Stimulated activated CD4-positive, alpha-beta T cell treated with anti-CD3 and anti-CD28 coated beads, Interleukin-1b, Interleukin-23, amount 100 ng/mL, for 1 hour (primary cell): ENCODE measurements around the gene ZNF91.
"Not testable (repeated sequence)": the region's sequence is repeated elsewhere in the genome, so short reads cannot be mapped to it uniquely, and the experiment has no call there.

ENCODE experiments used
- DNase-seq, 2 donors: peaks; one replicate each; pipeline ENCODE4 v3.0.0-alpha.2; 2020; ENCODE audit warnings: low read depth in 2 of 2

Gene ZNF91

DNA sequence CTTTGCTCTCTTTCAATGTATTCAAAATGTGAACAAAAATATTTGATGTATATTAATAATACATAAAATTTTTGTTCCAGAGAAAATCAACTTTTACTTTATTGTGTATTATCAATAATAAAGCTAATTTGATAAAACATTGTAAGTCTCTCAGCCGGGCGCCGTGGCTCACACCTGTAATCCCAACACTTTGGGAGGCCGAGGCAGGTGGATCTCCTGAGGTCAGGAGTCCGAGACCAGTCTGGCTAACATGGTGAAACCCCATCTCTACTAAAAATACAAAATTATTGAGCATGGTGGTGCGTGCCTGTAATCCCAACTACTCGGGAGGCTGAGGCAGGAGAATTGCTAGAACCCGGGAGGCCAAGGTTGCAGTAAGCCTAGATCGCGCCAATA is 449 bp upstream of the ZNF91 start:
- DNase-seq = not testable (repeated sequence)

DNA sequence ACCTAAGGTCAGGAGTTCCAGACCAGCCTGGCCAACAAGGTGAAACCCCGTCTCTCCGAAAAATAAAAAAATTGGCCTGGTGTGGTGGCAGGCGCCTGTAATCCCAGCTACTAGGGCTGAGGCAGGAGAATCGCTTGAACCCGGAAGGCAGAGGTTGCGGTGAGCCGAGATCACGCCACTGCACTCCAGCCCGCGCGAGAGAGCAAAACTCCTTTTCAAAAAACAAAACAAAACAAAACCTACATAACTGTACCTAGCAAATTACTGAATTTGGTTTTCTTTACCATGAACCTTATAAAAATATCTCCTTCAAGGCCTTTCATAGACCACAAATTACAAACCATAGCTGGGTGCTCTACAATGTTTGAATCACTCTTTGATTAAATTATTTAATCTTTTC is 760 bp downstream of the ZNF91 start:
- no peak for DNase-seq

DNA sequence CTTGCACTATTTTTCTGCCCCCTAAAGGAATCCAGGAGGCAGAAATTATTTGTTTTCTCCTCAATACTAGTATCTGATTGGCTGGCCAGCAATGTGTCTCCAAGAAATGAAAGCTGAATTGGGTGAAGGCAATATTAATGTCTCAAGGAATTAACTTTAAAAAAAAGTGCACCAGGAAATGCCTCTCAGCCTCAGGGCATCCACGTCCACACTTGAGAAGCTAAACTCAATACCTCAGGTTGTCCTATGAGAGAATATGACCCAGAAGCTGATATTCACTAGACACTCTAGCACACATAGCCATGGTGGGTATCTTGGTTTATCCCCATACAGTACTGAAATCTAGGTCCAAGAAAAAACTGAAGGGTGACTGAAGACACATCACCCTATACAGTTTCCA is 2.1 kb downstream of the ZNF91 start:
- no peak for DNase-seq

DNA sequence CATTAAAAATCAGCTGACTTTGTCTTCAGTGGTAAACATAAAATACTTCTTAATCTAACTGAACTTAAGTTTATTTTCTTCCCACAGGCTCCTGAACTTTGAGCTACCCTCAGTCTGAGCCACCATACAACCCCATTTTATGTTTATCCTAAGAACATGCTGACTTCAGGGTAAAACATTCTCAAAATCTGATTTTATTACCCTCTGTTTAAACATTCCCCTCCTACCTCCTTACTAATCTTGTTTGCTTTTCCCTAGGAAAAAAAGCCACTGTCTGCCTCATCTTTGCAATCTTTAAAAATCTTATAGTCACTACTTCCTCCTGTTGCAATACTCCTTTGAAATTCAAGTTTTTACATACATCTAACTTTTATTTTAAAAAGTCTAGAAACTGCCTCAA is 4.0 kb downstream of the ZNF91 start:
- DNase-seq = no peak

GRCh38 chr19:23385404-23385803 is 9.9 kb downstream of the ZNF91 start:
- DNase-seq = no peak

GRCh38 chr19:23384858-23385257 is 10.4 kb downstream of the ZNF91 start:
- DNase-seq = no peak

DNA sequence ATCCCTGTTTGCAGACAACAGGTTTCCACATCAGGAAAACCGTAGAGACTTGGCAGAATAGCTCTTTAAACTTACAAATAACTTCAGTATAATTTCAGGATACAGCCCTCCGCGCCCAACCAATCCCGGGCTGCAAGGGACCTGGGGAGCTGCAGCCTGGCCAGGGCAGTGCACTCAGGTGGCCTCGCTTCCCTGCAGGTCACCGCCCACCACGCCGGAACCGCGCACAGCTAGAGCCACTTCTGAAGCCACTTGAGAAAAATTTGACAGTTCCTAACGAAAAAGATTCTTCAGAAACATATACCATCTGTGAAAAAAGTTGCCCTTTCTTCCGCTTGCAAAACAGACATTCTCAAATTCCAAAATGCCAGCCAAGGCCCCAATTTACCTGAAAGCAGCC is 11.1 kb downstream of the ZNF91 start:
- DNase-seq = no peak

DNA sequence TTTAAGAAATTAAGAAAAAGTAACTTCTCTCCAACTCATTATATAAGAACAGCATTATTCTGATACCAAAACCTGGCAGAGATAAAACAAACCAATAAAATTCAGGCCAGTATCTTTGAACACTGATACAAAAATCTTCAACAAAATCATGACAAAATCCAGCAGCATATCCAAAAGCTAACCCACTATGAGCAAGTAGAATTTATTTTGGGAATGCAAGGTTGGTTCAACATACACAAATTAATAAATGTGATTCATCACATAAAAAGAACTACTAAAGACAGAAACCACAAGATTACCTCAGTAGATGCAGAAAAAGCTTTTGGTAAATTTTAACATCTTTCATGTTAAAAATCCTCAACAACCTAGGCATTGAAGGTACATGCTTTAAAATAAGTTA is 12.3 kb downstream of the ZNF91 start:
- DNase-seq = no peak

DNA sequence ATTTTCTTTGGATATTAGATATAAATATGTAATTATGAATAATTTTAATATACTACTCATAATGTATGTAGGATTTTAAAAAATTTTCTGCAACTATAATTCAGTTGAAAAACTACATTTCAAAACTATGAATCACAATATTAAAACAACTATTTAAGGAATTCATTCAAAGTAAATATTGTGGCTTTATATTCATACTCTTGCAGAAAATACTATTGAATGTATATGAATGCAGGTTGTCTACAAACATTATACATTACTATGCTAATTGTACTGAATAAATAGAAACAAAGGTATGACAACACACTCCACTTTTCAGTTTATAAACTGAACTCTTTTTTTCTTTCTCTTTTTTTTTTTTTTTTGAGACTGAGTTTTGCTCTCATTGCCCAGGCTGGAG is 14.2 kb downstream of the ZNF91 start:
- DNase-seq = no peak

DNA sequence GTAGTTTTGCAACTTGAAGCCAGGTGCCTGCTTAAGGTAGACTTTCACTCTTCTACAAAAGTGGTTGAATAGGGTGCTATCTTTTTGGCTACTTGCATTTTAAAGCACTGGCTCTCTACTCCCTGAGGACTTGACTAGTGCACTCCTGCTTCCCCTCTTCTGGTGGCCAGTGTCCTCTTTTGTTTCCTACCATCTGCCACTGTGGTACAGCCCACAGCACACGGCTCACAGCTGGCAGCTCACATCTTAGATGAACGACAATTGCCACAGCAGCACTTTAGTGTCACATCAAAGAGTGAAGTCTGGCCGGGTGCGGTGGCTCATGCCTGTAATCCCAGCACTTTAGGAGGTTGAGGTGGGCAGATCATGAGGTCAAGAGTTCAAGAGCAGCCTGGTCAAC is 15.6 kb downstream of the ZNF91 start:
- not testable (repeated sequence) for DNase-seq

- no peak for DNase-seq
Measured at GRCh38 chr19:23378948-23379347, 16.3 kb downstream of the ZNF91 start.

DNA sequence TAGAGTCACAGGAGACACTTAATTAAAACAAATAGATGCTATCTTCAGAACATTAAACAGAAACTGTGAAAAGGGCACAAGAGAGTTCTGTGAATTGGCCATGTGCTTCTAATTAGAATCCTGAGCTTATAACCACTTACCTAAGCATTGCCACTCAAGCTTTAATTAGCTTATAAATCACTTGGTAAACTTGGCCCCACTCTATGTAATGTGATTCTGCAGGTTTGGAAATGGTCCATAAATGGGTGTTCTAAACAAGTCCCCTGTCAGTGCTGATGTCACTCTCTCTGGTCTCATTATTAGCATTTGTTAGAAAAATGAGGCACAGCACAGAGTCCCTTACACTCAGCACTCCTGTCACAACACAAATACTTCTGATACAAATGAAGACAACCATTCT is 18.0 kb downstream of the ZNF91 start:
- no peak for DNase-seq

DNA sequence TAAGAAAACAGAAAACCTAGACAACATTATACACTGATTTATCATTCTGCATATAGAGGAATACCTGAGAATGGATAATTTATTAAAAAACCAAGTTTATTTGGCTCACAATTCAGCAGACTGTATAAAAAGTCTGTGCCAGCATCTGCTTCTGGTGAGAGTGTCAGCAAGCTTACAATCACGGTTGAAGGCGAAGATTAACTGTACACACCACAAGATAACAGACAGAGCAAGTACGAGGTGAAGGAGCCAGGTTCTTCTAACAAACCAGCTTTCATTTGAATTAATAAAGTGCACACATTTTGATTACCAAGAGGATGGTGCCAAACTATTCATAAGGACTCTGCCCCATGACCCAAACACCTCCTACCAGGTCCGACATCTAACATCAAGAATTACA is 28.8 kb downstream of the ZNF91 start:
- no peak for DNase-seq

DNA sequence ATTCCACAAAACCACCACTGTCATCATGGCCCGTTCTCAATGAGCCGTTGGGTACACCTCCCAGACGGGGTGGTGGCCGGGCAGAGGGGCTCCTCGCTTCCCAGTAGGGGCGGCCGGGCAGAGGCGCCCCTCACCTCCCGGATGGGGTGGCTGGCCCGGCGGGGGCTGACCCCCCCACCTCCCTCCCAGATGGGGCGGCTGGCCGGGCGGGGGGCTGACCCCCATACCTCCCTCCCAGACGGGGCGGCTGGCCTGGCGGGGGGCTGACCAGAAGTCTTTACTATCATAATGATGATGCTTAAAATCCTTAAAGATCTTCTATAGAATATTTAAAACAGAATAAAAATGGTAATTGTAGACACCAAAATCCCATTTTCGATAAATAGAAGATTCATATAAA is 29.2 kb downstream of the ZNF91 start:
- DNase-seq = not testable (repeated sequence)

DNA sequence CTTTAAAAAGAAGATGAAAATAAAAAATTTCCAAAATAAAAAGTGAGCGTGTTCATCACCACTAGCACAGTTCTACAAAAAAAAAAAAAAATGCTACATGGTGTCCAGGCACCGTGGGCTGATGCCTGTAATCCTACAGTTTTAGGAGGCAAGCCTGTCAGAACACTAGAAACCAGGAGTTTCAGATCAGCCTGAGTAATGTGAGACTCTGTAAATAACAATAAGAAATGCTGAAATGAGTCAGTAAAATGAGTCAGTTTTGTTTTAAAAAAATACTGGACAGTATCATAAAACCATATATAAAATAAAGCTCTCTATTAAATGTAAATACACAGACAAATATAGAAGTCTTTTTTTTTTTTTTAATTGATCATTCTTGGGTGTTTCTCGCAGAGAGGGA is 30.0 kb downstream of the ZNF91 start:
- no peak for DNase-seq

- not testable (repeated sequence) for DNase-seq
Measured at GRCh38 chr19:23361843-23362242, 33.4 kb downstream of the ZNF91 start.

DNA sequence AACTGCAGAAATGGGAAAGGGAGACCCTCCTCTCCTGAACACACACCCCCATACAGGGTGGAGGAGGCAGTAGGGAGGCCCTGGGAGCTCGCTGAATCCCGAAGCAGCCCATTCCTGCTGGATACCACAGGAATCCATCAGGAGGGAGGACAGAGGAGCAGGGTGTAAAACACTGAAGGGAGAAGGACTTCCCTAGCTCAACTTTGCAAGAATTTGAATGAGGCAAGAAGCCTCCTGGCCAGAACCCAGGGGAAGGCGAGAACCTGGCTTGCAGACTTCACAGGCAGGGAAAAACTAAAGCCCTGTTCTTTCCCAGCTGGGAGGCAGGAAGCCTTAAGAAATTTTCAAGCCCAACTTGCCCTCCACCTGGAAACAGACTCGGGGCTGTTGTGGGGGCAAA is 43.5 kb downstream of the ZNF91 start:
- DNase-seq = no peak

GRCh38 chr19:23346696-23347095 is 48.6 kb downstream of the ZNF91 start:
- DNase-seq = no peak

- DNase-seq = no peak
Measured at GRCh38 chr19:23345838-23346237, 49.4 kb downstream of the ZNF91 start.

DNA sequence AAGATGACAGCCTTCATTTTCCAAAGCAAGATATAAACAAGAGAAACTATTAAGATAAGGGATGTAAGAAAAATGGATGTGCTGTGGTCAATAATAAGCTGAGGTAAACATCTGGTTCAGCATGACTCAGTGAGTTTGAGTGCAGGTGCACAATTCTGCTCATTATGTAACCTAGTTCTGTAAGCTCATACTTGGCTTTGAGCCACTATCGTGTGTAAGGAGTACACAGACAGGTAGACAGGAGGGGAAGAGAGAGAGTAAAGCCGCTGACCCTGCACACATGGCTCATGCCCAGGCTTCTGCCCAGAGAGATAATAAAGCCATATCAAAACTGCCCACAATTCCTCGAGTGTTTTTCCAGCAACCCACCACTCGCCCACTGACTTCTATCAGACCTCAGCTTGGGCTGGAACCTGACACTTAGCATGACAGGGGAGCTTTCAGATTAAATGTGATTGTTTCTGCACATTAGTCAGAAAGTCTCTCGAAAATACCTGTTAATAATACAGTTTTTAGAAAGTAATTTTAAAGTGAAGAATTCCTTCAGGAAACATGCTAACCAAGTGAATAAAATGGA is 51.7 kb downstream of the ZNF91 start:
- no peak for DNase-seq

- no peak for DNase-seq
Measured at GRCh38 chr19:23328211-23328610, 67.1 kb downstream of the ZNF91 start.

GRCh38 chr19:23321953-23322549 is 73.2 kb downstream of the ZNF91 start:
- no peak for DNase-seq

- not testable (repeated sequence) for DNase-seq
Measured at GRCh38 chr19:23321403-23321802, 73.9 kb downstream of the ZNF91 start.

DNA sequence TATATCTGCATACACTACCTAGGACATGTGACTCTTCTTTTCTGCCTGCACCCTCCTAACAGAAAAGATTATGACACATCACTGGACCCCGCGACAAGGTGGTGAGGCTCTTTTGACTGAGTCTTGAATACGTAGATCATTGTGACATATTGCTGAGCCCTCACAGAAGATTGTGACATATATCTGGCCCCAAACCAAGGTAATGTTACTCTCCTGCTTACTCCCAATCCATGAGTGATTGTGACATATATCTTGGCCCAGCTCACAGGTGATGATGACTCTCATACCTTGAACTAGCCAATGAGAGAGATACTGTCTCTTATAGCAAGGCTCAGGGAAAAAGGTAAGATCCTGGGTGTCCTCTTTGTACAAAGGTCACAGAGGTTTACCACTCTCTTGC is 75.7 kb downstream of the ZNF91 start:
- DNase-seq = not testable (repeated sequence)
